ENCODE measurements around the gene HACD1.

Gene HACD1

GRCh38 chr10:17650416-17650815 is 33.2 kb upstream of the HACD1 start:
- Histone ChIP-seq H3K4me1 (ENCODE audit: insufficient read depth, low read length, poor library complexity, severe bottlenecking) (peaks cover 56% of the 10 kb centered on the region), H3K4me2 (ENCODE audit: low read depth, low read length, poor library complexity, severe bottlenecking) (peak overlapping the region; percentile 93), H3K9ac (ENCODE audit: low read depth, low read length, poor library complexity, severe bottlenecking) (peak overlapping the region; percentile 38), H3K79me2 (ENCODE audit: insufficient read depth, low read length) (peaks cover 99% of the 10 kb centered on the region), H3K36me3 (ENCODE audit: insufficient read depth, low read length) (peaks cover 13% of the 10 kb centered on the region), H3K9me2 (replicated peaks; ENCODE audit: low read depth, low read length) (no peaks in the 10 kb centered on the region), H3K4me3 (ENCODE audit: low read length, poor library complexity, severe bottlenecking) (peak overlapping the region; percentile 99), H3K9me3 (ENCODE audit: insufficient read depth, low read depth, low read length) (peaks cover 13% of the 10 kb centered on the region), H3K27me3 (ENCODE audit: insufficient read depth, low read length, poor library complexity, severe bottlenecking) (no peaks in the 10 kb centered on the region), H2AFZ (ENCODE audit: low read length) (no peak overlapping the region), H3F3A (ENCODE audit: low read depth) (peaks cover 7% of the 10 kb centered on the region), H4K20me1 (ENCODE audit: insufficient read depth, low read length, poor library complexity, severe bottlenecking) (peaks cover 28% of the 10 kb centered on the region)
- TF ChIP-seq EZH2phosphoT487 (IDR thresholded peaks at IDR 0.05; ENCODE audit: borderline replicate concordance) (no peak), CTCF (conservative IDR thresholded peaks at IDR 0.05; ENCODE audit: low read length) (no peak)

- peaks cover 58% of the 10 kb centered on the region for H3K4me1 ChIP-seq (ENCODE audit: insufficient read depth, low read length, poor library complexity, severe bottlenecking)
- H2AFZ ChIP-seq (ENCODE audit: low read length), result no peak overlapping the region
- peaks cover 13% of the 10 kb centered on the region for H3K36me3 ChIP-seq (ENCODE audit: insufficient read depth, low read length)
- peaks cover 99% of the 10 kb centered on the region for H3K79me2 ChIP-seq (ENCODE audit: insufficient read depth, low read length)
- peak overlapping the region; percentile 99 for H3K4me3 ChIP-seq (ENCODE audit: low read length, poor library complexity, severe bottlenecking)
- H3K9ac ChIP-seq (ENCODE audit: low read depth, low read length, poor library complexity, severe bottlenecking), result peak overlapping the region; percentile 38
- no peaks in the 10 kb centered on the region for H3K27me3 ChIP-seq (ENCODE audit: insufficient read depth, low read length, poor library complexity, severe bottlenecking)
- peak overlapping the region; percentile 93 for H3K4me2 ChIP-seq (ENCODE audit: low read depth, low read length, poor library complexity, severe bottlenecking)
- H4K20me1 ChIP-seq (ENCODE audit: insufficient read depth, low read length, poor library complexity, severe bottlenecking), result peaks cover 34% of the 10 kb centered on the region
- H3K9me2 ChIP-seq (replicated peaks; ENCODE audit: low read depth, low read length), result no peaks in the 10 kb centered on the region
- peaks cover 13% of the 10 kb centered on the region for H3K9me3 ChIP-seq (ENCODE audit: insufficient read depth, low read depth, low read length)
- TF ChIP-seq EZH2phosphoT487 (IDR thresholded peaks at IDR 0.05; ENCODE audit: borderline replicate concordance) (no peak), CTCF (conservative IDR thresholded peaks at IDR 0.05; ENCODE audit: low read length) (no peak)
- peaks cover 1% of the 10 kb centered on the region; the same call in 1 of the 2 replicates for H3F3A ChIP-seq (ENCODE audit: low read depth)
Observed at GRCh38 chr10:17649836-17650235, 32.7 kb upstream of the HACD1 start.

- Histone ChIP-seq H3F3A (ENCODE audit: low read depth) (no peaks in the 10 kb centered on the region; the same call in 1 of the 2 replicates), H4K20me1 (ENCODE audit: insufficient read depth, low read length, poor library complexity, severe bottlenecking) (peaks cover 41% of the 10 kb centered on the region), H3K4me1 (ENCODE audit: insufficient read depth, low read length, poor library complexity, severe bottlenecking) (peaks cover 63% of the 10 kb centered on the region), H3K9ac (ENCODE audit: low read depth, low read length, poor library complexity, severe bottlenecking) (peak overlapping the region; percentile 38), H3K27me3 (ENCODE audit: insufficient read depth, low read length, poor library complexity, severe bottlenecking) (no peaks in the 10 kb centered on the region), H3K9me3 (ENCODE audit: insufficient read depth, low read depth, low read length) (peaks cover 13% of the 10 kb centered on the region), H3K4me3 (ENCODE audit: low read length, poor library complexity, severe bottlenecking) (peak overlapping the region; percentile 99), H3K9me2 (replicated peaks; ENCODE audit: low read depth, low read length) (no peaks in the 10 kb centered on the region), H3K36me3 (ENCODE audit: insufficient read depth, low read length) (peaks cover 13% of the 10 kb centered on the region), H3K4me2 (ENCODE audit: low read depth, low read length, poor library complexity, severe bottlenecking) (peak overlapping the region; percentile 93), H2AFZ (ENCODE audit: low read length) (no peak overlapping the region), H3K79me2 (ENCODE audit: insufficient read depth, low read length) (peaks cover 100% of the 10 kb centered on the region)
- no peak for TF ChIP-seq CTCF (conservative IDR thresholded peaks at IDR 0.05; ENCODE audit: low read length)
- TF ChIP-seq EZH2phosphoT487 (IDR thresholded peaks at IDR 0.05; ENCODE audit: borderline replicate concordance), result no peak
Observed at GRCh38 chr10:17649052-17649451, 31.9 kb upstream of the HACD1 start.

Measured in Loucy (cell line).